ENCODE data around the gene PDXP.
A peak's percentile ranks its signal among the peaks of the same experiment; 100 is the strongest.
"Not testable (repeated sequence)": the region's sequence is repeated elsewhere in the genome, so short reads cannot be mapped to it uniquely, and the experiment has no call there.

The PDXP gene

GRCh38 chr22:37674951-37675929, 16.7 kb downstream of the PDXP start, which contains the start of gene LGALS1:
LGALS1 (plus strand) TSS chr22:37675636; CDS start chr22:37675703, 67 bp downstream.
- no peak for DNase-seq (ENCODE audit: low read depth)

- no peak for DNase-seq (ENCODE audit: low read depth)
Observed at GRCh38 chr22:37675930-37676735, 17.6 kb downstream of the PDXP start.

- DNase-seq (ENCODE audit: low read depth): peak; percentile 90
Observed at GRCh38 chr22:37676736-37677492, 18.4 kb downstream of the PDXP start.

- DNase-seq (ENCODE audit: low read depth): no peak
Observed at GRCh38 chr22:37677493-37677974, 19.0 kb downstream of the PDXP start.

- no peak for DNase-seq (ENCODE audit: low read depth)
Observed at GRCh38 chr22:37678372-37678771, 19.8 kb downstream of the PDXP start.

- no peak for DNase-seq (ENCODE audit: low read depth)
Observed at GRCh38 chr22:37679670-37680069, 21.1 kb downstream of the PDXP start.

GRCh38 chr22:37680191-37680851, 21.8 kb downstream of the PDXP start:
- no peak for DNase-seq (ENCODE audit: low read depth)

GRCh38 chr22:37681001-37681424, 22.5 kb downstream of the PDXP start:
- DNase-seq (ENCODE audit: low read depth): no peak

- peak; percentile 69 for DNase-seq (ENCODE audit: low read depth)
Observed at GRCh38 chr22:37681556-37682049, 23.1 kb downstream of the PDXP start.

- DNase-seq (ENCODE audit: low read depth): no peak
Observed at GRCh38 chr22:37684803-37685615, 26.5 kb downstream of the PDXP start.

GRCh38 chr22:37686002-37686982, 27.8 kb downstream of the PDXP start, which contains the start of gene NOL12:
NOL12 (plus strand) TSS chr22:37686343; CDS start chr22:37686393, 50 bp downstream.
- DNase-seq (ENCODE audit: low read depth): peak; percentile 67

- DNase-seq (ENCODE audit: low read depth): no peak
Observed at GRCh38 chr22:37690407-37690806, 31.9 kb downstream of the PDXP start.

GRCh38 chr22:37690901-37691504, 32.5 kb downstream of the PDXP start:
- no peak for DNase-seq (ENCODE audit: low read depth)

GRCh38 chr22:37692627-37693285, 34.2 kb downstream of the PDXP start:
- no peak for DNase-seq (ENCODE audit: low read depth)

GRCh38 chr22:37694131-37694530, 35.6 kb downstream of the PDXP start:
- DNase-seq (ENCODE audit: low read depth): not testable (repeated sequence)

- DNase-seq (ENCODE audit: low read depth): not testable (repeated sequence)
Observed at GRCh38 chr22:37696260-37696656, 37.7 kb downstream of the PDXP start.

- peak; percentile 82 for DNase-seq (ENCODE audit: low read depth)
Observed at GRCh38 chr22:37696657-37697537, 38.4 kb downstream of the PDXP start, which contains the start of gene TRIOBP. TRIOBP (plus strand) TSS chr22:37697048; CDS start chr22:37701366, 4,318 bp downstream.

Measured in activated T-cell treated with anti-CD3 and anti-CD28 coated beads for 24 hours (primary cell).